HepG2 (cell line): ENCODE measurements around the gene TAOK3. TPM values are rescaled to one million over a fixed set of nuclear protein-coding genes. Genes with fewer than 3 reads are reported as not detected.
A peak's percentile ranks its signal among the peaks of the same experiment; 100 is the strongest.

ENCODE experiments used
- AHR ChIP-seq: IDR thresholded peaks from 2 replicates; pipeline ENCODE4 v1.6.1; 2018; ENCODE audit warnings: missing genetic modification reagents, missing compliant biosample characterization
- DMTF1 ChIP-seq: sonication (generic); formaldehyde crosslinking; IDR thresholded peaks from 2 replicates; pipeline ENCODE4 v1.4.0; 2020; ENCODE audit warnings: mild to moderate bottlenecking, missing genetic modification reagents
- ETV6 ChIP-seq: sonication (generic); formaldehyde crosslinking; conservative IDR thresholded peaks from 2 replicates; pipeline ENCODE4 v1.4.0; 2020; ENCODE audit warnings: missing genetic modification reagents
- GATA4 ChIP-seq: sonication (generic); IDR thresholded peaks from 2 replicates; pipeline ENCODE4 v1.6.1; 2016; ENCODE audit warnings: antibody characterized with exemption, low read depth, borderline replicate concordance
- HMGA1 ChIP-seq: sonication (generic); formaldehyde crosslinking; conservative IDR thresholded peaks from 2 replicates; pipeline ENCODE4 v1.4.0; 2020; ENCODE audit warnings: missing genetic modification reagents
- HMGXB4 ChIP-seq, 2 experiments: sonication (generic) in 1 of 2; formaldehyde crosslinking in 1 of 2; IDR thresholded peaks; 2 replicates each; pipeline versions ENCODE4 v1.4.0 to v1.6.1; 2018 to 2020; ENCODE audit warnings: missing genetic modification reagents in 2 of 2, borderline replicate concordance in 1 of 2, low read depth in 1 of 2, mild to moderate bottlenecking in 1 of 2, missing biosample characterization in 1 of 2
- KLF15 ChIP-seq: sonication (generic); formaldehyde crosslinking; IDR thresholded peaks from 2 replicates; pipeline ENCODE4 v1.8.1; 2023; ENCODE audit warnings: borderline replicate concordance, mild to moderate bottlenecking, inconsistent platforms, missing genetic modification reagents, mixed read lengths
- MIXL1 ChIP-seq: IDR thresholded peaks from 2 replicates; pipeline ENCODE4 v1.6.1; 2016
- RORA ChIP-seq: sonication (generic); formaldehyde crosslinking; IDR thresholded peaks from 2 replicates; pipeline ENCODE4 v1.5.0; 2020; ENCODE audit warnings: mild to moderate bottlenecking, missing genetic modification reagents, moderate library complexity
- SIN3B ChIP-seq: fragments of 150-350 bp; IDR thresholded peaks from 2 replicates; pipeline ENCODE4 v1.6.1; 2014; ENCODE audit warnings: low read length
- SIX1 ChIP-seq: sonication (generic); formaldehyde crosslinking; IDR thresholded peaks from 2 replicates; pipeline ENCODE4 v1.4.0; 2020; ENCODE audit warnings: missing genetic modification reagents, borderline replicate concordance
- XBP1 ChIP-seq: sonication (generic); formaldehyde crosslinking; IDR thresholded peaks from 2 replicates; pipeline ENCODE4 v1.5.0; 2020; ENCODE audit warnings: missing genetic modification reagents
- ZMYM3 ChIP-seq: sonication (generic); formaldehyde crosslinking; IDR thresholded peaks from 2 replicates; pipeline ENCODE4 v1.5.1; 2020; ENCODE audit warnings: mild to moderate bottlenecking, missing genetic modification reagents
- ZNF296 ChIP-seq: sonication (generic); formaldehyde crosslinking; conservative IDR thresholded peaks from 2 replicates; pipeline ENCODE4 v1.5.0; 2020; ENCODE audit warnings: mild to moderate bottlenecking, missing genetic modification reagents
- ZNF350 ChIP-seq: sonication (generic); formaldehyde crosslinking; IDR thresholded peaks from 2 replicates; pipeline ENCODE4 v1.4.0; 2020; ENCODE audit warnings: mild to moderate bottlenecking, low read depth, missing genetic modification reagents, borderline replicate concordance
- ZNF382 ChIP-seq: sonication (generic); formaldehyde crosslinking; IDR thresholded peaks from 2 replicates; pipeline ENCODE4 v1.5.0; 2020; ENCODE audit warnings: missing genetic modification reagents, mild to moderate bottlenecking, borderline replicate concordance
- ZNF687 ChIP-seq: sonication (generic); formaldehyde crosslinking; IDR thresholded peaks from 2 replicates; pipeline ENCODE4 v1.5.1; 2020; ENCODE audit warnings: mild to moderate bottlenecking, missing genetic modification reagents, moderate library complexity
- ZNF710 ChIP-seq: sonication (generic); formaldehyde crosslinking; IDR thresholded peaks from 2 replicates; pipeline ENCODE4 v1.5.0; 2020; ENCODE audit warnings: mild to moderate bottlenecking, missing genetic modification reagents, borderline replicate concordance
- ZNF788 ChIP-seq: sonication (generic); formaldehyde crosslinking; IDR thresholded peaks from 2 replicates; pipeline ENCODE4 v1.5.0; 2020; ENCODE audit warnings: mild to moderate bottlenecking, missing genetic modification reagents, borderline replicate concordance
- polyA plus RNA-seq, 8 experiments: library from polyadenylated mRNA; depleted of rRNA in 3 of 8; stranded (reverse) in 7 of 8; unstranded in 1 of 8; fragments of >200 nt; fragmentation: Illumina TruSeq in 4 of 8; extraction: Trizol in 4 of 8; gene quantifications; 2 replicates each; pipeline versions ENCODE4 v1.2.1 to v1.2.3, GENCODE V29; 2011 to 2016; ENCODE audit warnings: low read depth in 4 of 8, missing spikeins in 1 of 8, mixed read lengths in 1 of 8; ENCODE audit not compliant: insufficient read depth in 1 of 8
- total RNA-seq, 5 experiments: library from RNA; depleted of rRNA; stranded (reverse); fragments of >200 nt; fragmentation: Illumina TruSeq; extraction: Trizol; gene quantifications; 2 replicates each; pipeline ENCODE4 v1.2.3, GENCODE V29; 2016; ENCODE audit warnings: low read depth in 1 of 5

TAOK3 gene
- total and polyA plus RNA-seq, 2 of the 13 experiments (the other 11 are each of a cell fraction or from before 2014, with no cell fraction given): 10.4 to 12.3 TPM

GRCh38 chr12:118124333-118124874 is 248.3 kb downstream of the TAOK3 start (continued):
- TF ChIP-seq ZNF710 (CRISPR knock-in tag) (no peak), AHR (no peak), ZNF350 (CRISPR knock-in tag) (no peak), SIN3B (no peak), SIX1 (CRISPR knock-in tag) (no peak; the same call in 1 of the 2 replicates), ZNF382 (CRISPR knock-in tag) (no peak), ZNF788 (CRISPR knock-in tag) (no peak), ZNF296 (CRISPR knock-in tag) (no peak), ZMYM3 (peak; percentile 42; the same call in 1 of the 2 replicates), XBP1 (CRISPR knock-in tag) (no peak), MIXL1 (peak; percentile 96), ZNF687 (CRISPR knock-in tag) (peak; percentile 61), KLF15 (CRISPR knock-in tag) (no peak), RORA (CRISPR knock-in tag) (no peak), DMTF1 (CRISPR knock-in tag) (no peak), ETV6 (CRISPR knock-in tag) (no peak), HMGA1 (no peak), GATA4 (peak; percentile 77; the same call in 1 of the 2 replicates), HMGXB4 (CRISPR knock-in tag; IDR thresholded peaks at IDR 0.05; ENCODE audit: borderline replicate concordance in 1 of 2, low read depth in 1 of 2) (peak in 1 of 2 experiments; percentile 23; a peak in 1 of 4 replicates)
